ENCODE results near the gene RNF222. TPM values are rescaled to one million over a fixed set of nuclear protein-coding genes. Genes with fewer than 3 reads are reported as not detected.
"Not testable (repeated sequence)": the region's sequence is repeated elsewhere in the genome, so short reads cannot be mapped to it uniquely, and the experiment has no call there.

The RNF222 gene
- total and polyA plus RNA-seq, 8 donors = 0.08 to 0.15 (median 0.13) TPM; not detected in 3

DNA sequence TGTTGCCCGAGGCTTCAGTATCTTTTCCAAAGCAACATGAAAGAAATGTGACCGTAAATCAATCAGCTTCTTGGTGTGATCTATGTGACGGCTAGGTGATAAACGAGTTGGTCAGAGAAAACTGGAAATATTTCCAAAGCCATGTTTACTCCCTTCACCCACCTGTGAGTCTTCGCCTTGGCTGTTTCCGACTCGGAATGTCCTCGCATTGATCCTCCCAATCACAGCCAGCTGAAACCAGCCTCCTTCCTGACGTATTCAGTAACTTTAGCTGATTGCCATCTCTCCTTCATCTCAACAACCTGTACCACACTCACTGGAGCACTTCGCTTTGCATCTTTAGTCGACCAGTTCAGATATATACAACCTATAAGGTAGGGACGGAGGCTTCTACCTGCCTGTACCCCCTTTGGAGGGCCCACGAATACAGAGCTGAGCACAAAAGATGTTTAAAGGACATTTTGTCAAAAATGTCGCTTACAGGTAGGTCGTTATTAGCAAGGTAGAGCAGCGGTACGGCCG lies 21.8 kb downstream of the RNF222 start:
- Histone ChIP-seq H3K27ac (peak overlapping the region; percentile 85 to 86), H3K4me1 (peaks cover 14 to 43% of the 10 kb centered on the region in 2 donors), H3K9me3 (no peaks in the 10 kb centered on the region), H3K4me3 (peak overlapping the region; percentile 49 to 73), H3K36me3 (peaks cover 0 to 41% of the 10 kb centered on the region in 2 donors), H3K27me3 (no peaks in the 10 kb centered on the region)
- intact Hi-C loops (cut with DNase I) = no loop called here
- peak in 1 of 4 donors; percentile 32 for DNase-seq
- TF ChIP-seq, protein P1, sequence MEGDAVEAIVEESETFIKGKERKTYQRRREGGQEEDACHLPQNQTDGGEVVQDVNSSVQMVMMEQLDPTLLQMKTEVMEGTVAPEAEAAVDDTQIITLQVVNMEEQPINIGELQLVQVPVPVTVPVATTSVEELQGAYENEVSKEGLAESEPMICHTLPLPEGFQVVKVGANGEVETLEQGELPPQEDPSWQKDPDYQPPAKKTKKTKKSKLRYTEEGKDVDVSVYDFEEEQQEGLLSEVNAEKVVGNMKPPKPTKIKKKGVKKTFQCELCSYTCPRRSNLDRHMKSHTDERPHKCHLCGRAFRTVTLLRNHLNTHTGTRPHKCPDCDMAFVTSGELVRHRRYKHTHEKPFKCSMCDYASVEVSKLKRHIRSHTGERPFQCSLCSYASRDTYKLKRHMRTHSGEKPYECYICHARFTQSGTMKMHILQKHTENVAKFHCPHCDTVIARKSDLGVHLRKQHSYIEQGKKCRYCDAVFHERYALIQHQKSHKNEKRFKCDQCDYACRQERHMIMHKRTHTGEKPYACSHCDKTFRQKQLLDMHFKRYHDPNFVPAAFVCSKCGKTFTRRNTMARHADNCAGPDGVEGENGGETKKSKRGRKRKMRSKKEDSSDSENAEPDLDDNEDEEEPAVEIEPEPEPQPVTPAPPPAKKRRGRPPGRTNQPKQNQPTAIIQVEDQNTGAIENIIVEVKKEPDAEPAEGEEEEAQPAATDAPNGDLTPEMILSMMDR (IDR thresholded peaks at IDR 0.05) = no peak
- peak; percentile 57 for ATAC-seq

DNA sequence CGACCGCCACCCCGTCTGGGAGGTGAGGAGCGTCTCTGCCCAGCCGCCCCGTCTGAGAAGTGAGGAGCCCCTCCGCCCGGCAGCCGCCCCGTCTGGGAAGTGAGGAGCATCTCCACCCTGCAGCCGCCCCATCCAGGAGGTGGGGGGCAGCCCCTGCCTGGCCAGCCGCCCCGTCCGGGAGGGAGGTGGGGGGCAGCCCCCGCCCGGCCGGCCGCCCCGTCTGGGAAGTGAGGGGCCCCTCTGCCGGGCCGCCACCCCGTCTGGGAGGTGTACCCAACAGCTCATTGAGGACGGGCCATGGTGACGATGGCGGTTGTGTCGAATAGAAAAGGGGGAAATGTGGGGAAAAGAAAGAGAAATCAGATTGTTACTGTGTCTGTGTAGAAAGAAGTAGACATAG lies 23.8 kb downstream of the RNF222 start:
- Histone ChIP-seq H3K36me3 (peaks cover 0 to 34% of the 10 kb centered on the region in 2 donors), H3K4me1 (peaks cover 5 to 33% of the 10 kb centered on the region in 2 donors)
- DNase-seq; H3K9me3 ChIP-seq; intact Hi-C loops (cut with DNase I); H3K4me3 ChIP-seq; H3K27ac ChIP-seq; ATAC-seq; H3K27me3 ChIP-seq: not testable (repeated sequence)

DNA sequence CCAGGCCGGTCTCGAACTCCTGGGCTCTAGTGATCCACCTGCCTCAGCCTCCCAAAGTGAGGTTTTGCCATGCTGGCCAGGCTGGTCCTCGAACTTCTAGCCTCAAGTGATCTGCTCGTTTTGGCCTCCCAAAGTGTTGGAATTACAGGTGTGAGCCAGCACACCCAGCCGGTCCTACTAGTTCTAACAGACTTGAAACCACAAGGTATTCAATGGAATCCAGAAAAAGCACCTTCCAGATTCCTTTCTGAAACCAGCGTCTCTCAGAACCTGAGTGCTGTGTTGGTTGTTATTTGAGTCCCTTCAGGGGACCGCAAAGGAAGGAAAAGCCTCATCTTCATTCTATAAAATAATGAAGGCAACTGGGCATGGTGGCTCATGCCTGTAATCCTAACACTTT lies 25.2 kb downstream of the RNF222 start:
- intact Hi-C loops (cut with DNase I) = no loop called here
- Histone ChIP-seq H3K36me3 (peaks cover 0 to 23% of the 10 kb centered on the region in 2 donors), H3K4me3 (no peak overlapping the region), H3K9me3 (no peaks in the 10 kb centered on the region), H3K27ac (no peak overlapping the region), H3K4me1 (peaks cover 5 to 30% of the 10 kb centered on the region in 2 donors), H3K27me3 (no peaks in the 10 kb centered on the region)
- no peak for DNase-seq
- TF ChIP-seq, protein P1 (IDR thresholded peaks at IDR 0.05) = no peak
- ATAC-seq = no peak

DNA sequence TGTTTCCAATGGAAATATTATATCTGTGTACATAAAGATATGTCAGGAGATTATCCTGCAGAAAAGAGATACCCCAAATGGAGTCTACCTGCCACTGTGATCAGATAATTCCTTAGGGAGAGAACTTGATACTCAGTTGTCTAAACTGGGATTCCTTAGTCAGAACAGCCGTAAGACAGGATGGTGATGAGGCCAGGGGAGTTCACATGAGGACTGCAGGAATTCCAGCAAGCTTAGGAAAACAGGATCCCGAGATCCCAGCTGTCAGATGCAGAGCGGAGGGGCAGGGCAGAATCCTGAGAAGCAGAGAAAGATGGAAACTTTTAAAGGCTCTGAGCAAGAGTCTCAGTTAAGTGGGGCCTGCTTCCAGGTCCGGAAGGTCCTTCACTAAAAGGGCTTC lies 25.8 kb downstream of the RNF222 start:
- H3K36me3 ChIP-seq = peaks cover 0 to 17% of the 10 kb centered on the region in 2 donors
- no peak for DNase-seq
- ATAC-seq = no peak

DNA sequence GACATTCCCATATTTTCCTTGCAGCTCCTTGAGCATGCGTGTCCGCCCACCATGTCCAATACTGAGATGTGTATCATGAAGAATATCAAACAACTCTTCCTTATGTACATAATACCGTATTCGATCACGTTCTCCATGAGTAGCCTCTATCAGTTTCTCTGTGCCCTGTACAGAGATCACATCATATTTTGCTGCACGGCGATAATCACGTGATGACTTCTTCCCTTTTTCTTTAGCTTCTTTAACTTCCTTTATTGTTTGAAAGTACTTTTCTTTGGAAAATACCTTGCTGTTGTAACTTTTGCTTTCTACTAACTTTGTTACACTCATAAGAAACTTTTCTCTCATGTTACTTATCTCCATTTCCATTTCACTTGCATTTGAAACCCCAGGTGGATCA lies 27.7 kb downstream of the RNF222 start:
- Histone ChIP-seq H3K9me3 (no peaks in the 10 kb centered on the region), H3K27me3 (no peaks in the 10 kb centered on the region), H3K36me3 (peaks cover 0 to 16% of the 10 kb centered on the region in 2 donors), H3K27ac (peak overlapping the region in 1 of 2 donors; percentile 31), H3K4me1 (peaks cover 0 to 16% of the 10 kb centered on the region in 2 donors), H3K4me3 (no peak overlapping the region)
- DNase-seq (no peak), ATAC-seq (no peak)
- TF ChIP-seq, protein P1 (IDR thresholded peaks at IDR 0.05) = no peak
- intact Hi-C loops (cut with DNase I) = no loop called here

More for the DNA sequence above, 25.8 kb downstream of the RNF222 start:
- intact Hi-C loops (cut with DNase I) = no loop called here
- TF ChIP-seq, protein P1 (IDR thresholded peaks at IDR 0.05) = no peak
- no peak overlapping the region for H3K27ac ChIP-seq
- H3K9me3 ChIP-seq = no peaks in the 10 kb centered on the region
- no peaks in the 10 kb centered on the region for H3K27me3 ChIP-seq
- H3K4me1 ChIP-seq = peaks cover 2 to 25% of the 10 kb centered on the region in 2 donors
- no peak overlapping the region for H3K4me3 ChIP-seq

DNA sequence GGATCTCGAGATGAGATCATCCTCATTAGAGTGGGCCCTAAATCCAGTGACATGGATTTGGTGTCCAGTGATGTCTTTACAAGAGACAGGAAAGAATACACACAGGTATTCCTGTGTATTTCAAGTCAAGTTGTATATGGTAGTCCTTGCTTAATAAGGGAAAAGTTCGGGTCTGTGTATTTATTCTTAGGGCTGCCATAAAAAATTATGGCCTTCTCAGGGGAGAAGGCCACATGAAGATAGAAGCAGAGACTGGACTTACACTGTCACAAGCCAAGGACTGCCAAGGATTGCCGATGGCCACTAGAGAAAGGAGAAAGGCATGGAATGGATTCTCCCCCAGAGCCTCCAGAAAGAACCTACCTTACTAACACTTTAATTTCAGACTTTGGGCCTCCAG lies 29.4 kb downstream of the RNF222 start:
- Histone ChIP-seq H3K4me3 (no peak overlapping the region), H3K27me3 (no peaks in the 10 kb centered on the region), H3K4me1 (peaks cover 0 to 14% of the 10 kb centered on the region in 2 donors), H3K36me3 (peaks cover 0 to 16% of the 10 kb centered on the region in 2 donors), H3K27ac (no peak overlapping the region), H3K9me3 (no peaks in the 10 kb centered on the region)
- DNase-seq (no peak), ATAC-seq (no peak)
- intact Hi-C loops (cut with DNase I) = no loop called here
- TF ChIP-seq, protein P1 (IDR thresholded peaks at IDR 0.05) = no peak
